Hematopoietic multipotent progenitor cell treated with erythropoietin and hydrocortisone succinate and interleukin-3 and kit ligand, for 15 days (in vitro differentiated cells): ENCODE measurements around the gene NFATC4.
A peak's percentile ranks its signal among the peaks of the same experiment; 100 is the strongest.
"Not testable (repeated sequence)": the region's sequence is repeated elsewhere in the genome, so short reads cannot be mapped to it uniquely, and the experiment has no call there.

Experiments used
- DNase-seq: peaks from one replicate; pipeline ENCODE4 v3.0.0-alpha.2; 2015; ENCODE audit warnings: low spot score

The NFATC4 gene

DNA sequence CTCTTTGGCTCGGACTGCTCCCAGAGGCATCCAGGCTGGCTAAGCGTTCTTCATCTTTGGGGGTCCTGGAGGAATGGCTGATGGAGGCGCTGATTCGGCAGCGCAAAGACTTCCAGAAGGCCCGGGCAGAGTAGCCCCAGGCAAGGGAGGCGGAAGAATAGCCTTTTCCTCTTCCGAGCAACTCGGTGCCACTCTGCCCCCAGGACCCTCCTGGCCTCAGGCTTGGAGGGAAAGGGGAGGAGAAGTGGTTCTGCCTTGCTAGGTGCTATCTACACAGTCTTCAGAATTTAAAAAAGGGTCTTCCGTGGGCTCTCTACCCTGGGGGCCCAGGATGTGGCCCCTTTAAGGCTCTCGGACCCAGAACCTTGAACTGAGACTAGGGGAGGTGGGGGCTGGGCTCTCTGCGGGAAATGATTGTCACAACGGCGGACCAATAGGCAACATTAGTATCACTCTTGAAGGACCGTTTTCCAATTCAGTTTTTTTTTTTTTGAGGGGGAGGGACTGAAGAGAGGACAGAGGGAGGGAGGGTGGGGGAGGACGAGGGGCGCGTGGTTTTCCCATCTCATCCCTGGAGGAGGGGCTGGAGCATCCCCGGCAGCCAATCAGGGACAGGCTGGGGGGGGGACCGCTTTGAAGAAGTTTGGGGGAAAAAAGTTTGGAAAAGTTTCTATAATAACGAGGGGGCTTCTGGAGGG is at the start of gene NFATC4:
Gene NFATC4, plus strand, starts transcription at position 671 of the 698 bp plus-strand sequence. CDS start 157 bp downstream, outside the sequence.
- DNase-seq = no peak

DNA sequence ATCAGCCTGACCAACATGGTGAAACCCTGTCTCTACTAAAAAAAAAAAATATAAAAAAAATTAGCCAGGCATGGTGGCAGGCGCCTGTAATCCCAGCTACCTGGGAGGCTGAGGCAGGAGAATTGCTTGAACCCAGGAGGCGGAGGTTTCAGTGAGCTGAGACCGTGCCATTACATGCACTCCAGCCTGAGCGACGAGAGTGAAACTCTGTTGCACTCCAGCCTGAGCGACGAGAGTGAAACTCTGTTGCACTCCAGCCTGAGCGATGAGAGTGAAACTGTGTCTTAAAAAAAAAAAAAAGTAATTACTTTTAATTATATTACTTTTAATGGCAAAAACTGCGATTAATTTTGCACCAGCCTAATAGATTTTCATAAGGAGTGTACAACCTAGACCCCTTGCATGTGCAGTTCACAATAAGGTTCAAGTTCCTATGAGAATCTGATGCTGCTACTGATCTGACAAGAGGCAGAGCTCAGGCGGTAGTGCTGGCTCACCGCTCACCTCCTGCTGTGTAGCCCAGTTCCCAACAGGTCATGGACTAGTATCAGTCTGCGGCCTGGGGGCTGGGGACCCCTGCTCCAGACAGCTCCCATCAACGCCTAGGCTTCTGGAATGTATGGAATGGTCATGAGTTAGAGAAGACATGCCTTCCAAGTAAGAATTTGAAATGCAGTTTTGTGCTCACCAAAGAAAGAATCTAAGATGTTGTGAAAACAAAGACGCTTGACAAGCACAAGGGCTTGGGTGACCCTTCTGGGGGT is 46.6 kb upstream of the NFATC4 start:
- DNase-seq = no peak

DNA sequence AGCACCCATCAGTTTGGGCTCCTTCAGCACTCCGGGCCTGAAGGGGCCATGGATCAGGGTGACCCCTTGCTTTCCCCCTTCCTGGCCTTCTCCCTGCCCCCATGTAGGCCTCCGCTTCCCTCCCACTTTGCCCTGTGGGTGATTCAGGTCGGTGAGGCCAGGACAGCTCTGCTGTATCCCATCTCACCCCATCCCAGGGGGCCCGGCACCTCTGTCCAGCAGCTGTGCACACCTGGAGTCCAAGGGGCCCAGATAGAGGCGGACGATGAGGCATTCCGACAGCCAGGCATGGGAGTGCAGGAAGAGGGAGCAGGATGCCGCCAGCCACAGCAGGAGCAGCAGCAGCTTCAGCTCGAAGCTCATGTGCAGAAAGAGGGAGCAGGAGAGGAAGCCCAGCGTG is 45.3 kb upstream of the NFATC4 start:
- DNase-seq = no peak

DNA sequence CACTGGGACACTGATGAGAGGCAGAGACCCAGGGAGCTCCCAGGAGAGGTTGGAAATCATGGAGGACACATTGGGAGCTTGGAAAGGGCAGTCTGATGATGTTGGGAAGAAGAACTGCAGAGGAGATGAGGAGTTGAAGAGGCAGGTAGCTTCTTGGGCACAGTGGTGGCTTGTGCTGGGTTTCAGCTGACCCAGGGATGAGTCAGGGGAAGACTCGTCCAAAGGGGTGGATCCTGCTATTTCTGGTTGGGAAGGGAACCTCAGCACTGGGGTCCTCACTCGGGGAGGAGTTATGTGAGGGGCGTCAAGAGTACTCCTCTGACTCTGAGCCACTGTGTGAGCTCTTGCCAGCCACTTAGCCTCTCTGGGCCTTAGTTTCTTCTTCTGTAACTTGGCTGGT is 44.6 kb upstream of the NFATC4 start:
- DNase-seq = no peak

DNA sequence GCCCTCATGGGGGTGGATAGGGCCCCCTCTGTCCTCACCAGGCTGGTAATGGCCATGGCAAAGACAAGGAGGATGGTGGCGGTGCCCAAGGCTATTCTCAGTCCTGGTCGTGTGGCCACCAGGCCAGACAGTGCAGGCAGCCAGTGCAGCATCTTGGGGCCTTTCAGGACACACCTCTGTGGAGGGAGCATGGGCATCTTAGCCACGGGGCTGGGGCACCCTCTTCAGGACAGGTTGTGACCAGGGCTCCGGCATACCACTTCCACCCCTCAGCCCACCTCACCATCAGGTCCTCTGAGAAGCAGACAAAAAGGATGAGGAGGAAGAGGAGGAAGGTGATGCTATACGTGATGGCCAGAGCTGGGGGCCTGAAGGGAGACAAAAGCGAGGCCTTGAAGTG is 44.0 kb upstream of the NFATC4 start:
- no peak for DNase-seq

DNA sequence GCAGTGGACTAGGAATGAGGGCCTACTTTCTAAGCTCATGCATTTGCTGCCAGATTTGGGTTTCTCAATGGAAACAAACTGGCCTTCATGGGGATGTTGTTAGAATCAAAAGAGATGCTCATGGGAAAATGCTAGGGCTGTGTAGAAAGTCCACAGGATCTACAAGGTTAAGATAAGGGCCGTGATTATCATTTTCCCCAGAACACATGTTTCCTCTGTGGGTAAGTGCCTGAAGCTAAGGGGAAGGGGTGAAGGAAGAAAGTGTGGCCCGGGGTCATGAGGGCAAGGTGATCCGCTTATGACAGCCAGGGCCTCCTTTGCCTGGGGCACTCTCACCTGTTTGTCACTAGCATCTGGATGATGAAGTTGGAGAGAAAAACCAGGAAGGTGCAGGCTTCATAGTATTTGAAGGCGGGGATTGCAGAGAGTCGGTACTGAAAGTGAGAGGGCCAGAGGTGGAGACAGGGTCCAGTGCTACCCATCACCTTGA is 42.9 kb upstream of the NFATC4 start:
- no peak for DNase-seq

DNA sequence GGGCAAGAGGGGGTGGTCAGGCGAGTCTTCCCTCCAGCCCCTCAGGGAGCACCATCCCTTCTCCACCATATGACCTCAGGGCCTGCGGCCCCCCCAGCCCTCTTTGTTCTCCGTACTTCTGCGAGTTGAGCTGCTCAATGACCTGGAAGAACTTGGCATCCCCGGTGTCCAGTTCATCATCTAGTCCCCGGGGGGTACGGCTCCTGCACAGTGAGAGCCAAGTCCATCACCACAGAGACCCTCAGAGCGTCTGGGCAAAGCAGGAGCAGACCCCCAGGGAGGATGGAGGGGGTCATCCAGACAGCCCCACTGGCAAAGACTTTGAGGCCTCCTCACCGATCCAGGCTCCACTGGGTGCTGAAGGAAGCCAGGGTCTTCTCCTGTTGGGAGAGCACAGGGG is 42.0 kb upstream of the NFATC4 start:
- DNase-seq = no peak

DNA sequence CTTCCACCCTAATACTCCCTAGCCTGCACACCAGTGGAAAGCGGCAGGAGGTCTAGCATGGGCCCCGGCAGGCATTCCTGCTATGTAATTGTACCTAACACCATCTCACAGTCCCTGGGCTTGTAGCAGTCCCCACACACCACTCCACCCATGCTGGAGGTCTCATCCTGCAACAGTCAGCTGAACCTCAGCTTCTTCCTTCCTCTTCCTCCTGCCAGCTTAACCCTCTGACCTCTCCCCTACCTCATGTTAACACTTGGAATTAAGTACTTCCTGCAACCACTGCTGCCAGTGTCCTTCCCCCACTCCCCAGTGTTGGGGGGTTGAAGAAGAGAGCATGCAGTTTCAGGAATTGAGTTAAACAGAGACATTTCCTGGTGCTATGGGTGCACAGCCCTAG is 40.7 kb upstream of the NFATC4 start:
- no peak for DNase-seq

DNA sequence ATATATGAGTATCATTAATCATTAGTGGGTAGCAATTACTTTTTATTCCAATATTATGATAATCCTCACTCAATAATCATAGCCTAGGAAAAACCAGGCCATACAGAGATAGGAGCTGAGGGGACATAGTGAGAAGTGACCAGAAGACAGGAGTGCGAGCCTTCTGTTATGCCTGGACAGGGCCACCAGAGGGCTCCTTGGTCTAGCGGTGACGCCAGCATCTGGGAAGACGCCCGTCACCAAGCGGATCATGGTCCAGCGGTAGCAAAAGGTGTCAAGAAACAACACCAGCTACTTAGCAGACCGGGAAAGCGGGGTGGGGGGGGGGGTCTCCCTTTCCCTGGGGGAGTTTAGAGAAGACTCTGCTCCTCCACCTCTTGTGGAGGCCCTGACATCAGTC is 40.1 kb upstream of the NFATC4 start:
- not testable (repeated sequence) for DNase-seq

DNA sequence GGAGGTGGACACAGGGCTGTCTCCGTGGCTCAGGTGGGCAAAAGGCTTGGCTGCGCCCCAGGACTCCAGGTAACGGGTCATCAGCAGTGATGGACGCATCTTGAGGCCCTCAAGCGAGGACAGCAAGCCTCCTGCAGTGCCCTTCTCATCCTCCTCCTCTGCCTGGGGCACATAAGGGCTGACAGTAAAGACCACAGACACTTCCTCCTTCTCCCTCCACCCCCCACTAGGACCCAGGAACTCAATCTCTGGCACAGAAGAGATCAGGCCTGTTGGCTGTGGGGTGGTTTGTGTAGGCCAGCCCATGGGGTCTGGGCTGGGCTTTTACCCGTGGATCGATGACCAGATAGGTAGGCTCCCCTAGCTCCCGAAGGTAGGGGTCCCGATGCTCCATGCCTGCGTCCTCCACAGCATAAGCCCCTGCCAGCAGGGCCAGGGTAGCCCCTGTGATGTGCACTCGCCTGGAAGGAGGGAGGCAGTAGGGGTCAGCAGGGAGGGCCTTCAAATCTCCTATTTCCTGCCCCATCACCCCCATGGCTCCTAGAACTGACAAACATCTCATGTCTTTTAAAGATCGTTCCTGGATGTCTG is 38.8 kb upstream of the NFATC4 start:
- DNase-seq = no peak

DNA sequence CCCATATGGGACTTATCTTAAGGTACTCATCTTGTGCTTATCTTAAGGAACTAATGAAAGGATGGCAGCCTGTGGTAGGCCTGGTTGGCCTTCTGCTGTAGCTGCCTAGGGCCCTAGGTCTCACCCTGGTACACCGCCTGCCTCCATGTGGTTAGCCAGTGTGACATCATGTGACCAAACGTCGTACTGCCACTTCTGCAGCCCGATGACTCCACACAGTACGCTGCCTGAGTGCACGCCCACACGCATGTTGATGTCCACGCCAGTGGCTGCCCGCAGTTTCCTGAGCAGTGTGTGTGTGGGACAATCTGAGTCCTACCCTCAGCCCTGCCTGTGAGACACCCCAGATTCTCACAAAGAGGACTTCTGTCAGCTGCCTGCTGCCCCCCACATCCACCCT is 38.2 kb upstream of the NFATC4 start:
- no peak for DNase-seq

DNA sequence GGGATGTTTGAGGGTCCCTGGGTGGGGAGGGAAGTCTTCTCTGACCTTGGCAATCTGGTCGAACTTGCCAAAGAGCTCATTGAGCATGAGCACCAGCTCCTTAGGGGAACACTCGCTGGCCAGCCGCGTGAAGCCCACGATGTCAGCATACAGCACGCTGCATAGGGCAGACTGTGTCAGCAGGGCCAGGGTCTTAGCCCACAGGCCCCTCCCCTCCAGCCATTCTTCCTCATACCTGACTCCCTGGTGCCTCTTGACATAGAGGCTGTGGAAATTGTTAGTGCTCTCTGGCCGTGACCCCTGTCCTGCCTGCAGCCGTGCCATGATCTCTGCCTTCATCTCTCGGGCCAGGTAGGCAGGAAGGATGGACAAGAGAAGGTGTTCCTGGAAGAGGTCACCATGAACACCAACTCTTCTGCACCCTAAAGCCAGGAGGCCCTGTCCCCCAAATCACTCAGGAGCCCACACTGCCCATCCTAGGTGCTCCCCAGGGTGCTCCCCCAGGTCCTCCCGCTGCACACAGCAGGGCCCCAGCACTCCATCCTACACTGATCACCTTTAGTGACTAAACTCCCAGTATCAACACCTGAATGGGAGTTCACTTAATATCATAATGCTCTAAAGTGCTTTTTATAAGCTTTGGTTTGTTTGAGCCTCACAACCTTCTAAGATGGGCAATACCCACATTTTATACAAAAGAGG is 36.9 kb upstream of the NFATC4 start:
- DNase-seq = no peak

DNA sequence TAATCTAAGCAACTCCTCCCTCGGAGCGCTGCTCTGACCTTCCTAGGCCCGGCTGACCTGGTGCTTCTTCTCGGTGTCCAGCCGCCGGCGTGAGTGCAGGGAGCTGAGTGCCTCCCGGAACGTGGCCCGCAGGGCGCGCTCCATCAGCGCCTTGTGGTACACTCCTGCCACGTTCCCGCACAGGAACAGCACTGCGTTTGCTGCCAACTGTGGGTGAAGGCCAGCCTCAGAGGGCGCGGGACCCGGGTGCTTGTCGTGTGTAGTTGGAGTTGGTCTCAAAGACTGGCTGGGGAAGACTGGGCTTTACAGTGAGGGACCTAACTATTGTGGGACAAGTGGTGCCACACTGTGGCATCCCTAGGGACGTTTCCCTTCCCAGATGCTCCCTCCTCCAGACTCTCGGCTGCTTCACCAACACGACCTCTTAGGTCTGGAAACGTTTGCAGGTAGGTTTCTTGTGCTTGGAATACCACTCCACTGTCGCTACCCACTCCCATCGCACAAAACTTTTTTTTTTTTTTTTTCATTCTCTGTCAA is 36.2 kb upstream of the NFATC4 start:
- no peak for DNase-seq

DNA sequence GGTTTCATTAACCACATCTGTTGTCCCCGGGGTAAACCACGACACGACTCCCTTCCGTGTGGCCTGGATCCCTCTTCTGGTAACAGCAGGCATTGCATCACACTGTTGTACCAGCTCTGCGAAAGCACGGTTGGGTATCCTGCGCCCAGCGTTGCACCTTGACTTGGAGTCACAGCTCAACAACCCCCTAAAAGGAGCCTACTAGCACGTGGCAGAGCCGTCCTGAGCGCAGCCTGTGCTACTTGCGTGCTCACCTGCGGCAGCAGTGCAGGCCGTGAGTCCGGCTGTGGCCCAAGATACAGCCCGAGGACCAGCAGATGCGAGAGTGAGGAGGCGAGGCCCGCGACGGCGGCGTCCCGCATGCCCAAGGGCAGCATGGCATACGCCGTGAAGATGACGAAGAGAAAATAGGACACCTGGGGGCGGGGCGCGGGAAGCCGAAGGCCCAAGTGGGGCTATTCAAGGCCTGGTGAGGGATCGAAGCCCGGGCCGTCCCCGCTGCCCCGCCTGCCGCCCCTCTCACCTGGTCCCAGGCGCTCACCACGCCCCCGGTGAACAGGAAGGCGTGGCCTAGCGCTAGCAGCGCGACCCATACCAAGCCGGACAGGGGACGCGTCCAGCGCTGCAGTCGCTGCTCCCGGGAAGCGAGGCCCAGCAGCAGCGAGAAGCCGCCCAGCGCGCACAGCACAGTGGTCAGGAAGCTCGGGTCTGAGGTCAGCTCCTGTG is 35.6 kb upstream of the NFATC4 start:
- DNase-seq = peak; percentile 68

DNA sequence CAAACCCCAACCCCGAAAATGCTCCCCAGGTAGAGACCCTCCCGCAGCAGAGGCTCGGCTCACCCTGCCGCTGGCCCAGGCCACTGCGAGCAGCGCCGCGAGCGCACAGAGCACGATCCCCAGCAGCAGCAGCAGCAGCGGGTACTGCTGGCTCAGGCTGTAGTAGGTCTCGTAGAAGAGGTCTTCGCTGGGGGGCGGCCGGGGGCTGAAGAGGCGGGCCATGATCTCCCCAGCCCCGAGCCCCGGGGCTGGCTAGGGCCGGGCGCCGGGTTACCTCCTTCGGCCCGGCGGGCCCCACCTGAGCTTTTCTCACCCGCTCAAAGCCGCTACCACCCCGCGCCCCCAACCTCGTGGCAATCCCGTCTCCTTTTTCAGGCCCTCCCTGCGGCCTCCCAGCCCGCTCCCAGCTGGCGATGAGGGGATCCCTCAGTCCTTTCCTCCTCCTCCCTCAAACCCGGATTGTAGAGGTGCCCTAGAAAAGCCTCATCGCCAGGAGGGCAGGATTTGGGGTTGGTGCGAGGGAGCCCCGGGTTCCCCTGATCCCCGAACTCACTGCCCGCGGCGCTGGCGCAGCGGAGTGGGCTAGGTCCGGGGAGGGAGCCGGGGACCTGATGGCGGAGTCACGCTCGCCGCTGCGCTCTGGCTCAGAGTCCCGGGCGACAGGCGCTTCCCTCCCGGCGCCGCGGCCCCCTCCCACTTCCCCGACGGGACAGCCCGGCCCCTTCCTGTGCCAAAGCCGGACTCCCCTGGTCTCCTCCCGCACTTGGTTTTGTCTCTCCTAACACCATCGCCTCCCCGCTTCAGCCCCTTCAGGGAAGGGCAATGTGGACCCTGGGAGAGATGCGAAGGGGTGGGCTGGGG is 33.3 kb upstream of the NFATC4 start, which contains the start of gene ADCY4:
Gene ADCY4, minus strand, starts transcription at position 641 of the 861 bp plus-strand sequence. Its CDS starts 419 bp downstream, at position 222.
- no peak for DNase-seq

DNA sequence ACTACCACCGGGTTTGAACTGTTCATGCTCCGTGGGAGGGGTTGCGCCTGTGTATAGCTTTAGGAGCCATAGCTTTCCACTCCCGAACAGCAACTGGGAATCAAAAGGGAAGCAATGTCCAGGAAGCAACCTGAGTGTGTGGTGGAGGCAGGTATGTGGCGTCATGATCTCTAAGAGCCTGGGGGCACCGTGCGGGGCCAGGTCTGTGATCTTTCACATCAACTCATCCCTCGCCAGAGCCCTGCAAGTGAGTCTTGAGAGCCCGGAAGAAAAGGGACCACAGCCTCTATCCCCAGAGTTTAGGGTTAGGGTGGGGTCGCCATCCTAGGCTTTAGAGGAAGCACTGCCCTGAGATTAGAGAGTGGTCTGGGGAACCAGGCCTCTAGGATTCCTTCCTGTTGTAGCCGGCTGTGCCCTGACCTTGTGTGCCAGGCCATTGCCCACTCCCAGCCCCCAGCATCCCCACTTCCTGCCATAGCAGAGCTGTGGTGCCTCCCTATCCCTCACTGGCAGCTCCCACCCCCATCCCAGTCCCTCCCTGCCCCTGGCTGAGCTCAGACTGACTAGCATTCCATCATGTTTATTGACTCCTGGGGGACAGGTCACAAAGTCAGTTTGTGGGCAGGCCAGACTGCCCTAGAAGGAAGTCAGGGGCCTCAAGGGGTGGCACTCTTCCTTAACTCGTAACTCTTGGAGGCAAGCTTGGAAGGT is 32.4 kb upstream of the NFATC4 start:
- no peak for DNase-seq

DNA sequence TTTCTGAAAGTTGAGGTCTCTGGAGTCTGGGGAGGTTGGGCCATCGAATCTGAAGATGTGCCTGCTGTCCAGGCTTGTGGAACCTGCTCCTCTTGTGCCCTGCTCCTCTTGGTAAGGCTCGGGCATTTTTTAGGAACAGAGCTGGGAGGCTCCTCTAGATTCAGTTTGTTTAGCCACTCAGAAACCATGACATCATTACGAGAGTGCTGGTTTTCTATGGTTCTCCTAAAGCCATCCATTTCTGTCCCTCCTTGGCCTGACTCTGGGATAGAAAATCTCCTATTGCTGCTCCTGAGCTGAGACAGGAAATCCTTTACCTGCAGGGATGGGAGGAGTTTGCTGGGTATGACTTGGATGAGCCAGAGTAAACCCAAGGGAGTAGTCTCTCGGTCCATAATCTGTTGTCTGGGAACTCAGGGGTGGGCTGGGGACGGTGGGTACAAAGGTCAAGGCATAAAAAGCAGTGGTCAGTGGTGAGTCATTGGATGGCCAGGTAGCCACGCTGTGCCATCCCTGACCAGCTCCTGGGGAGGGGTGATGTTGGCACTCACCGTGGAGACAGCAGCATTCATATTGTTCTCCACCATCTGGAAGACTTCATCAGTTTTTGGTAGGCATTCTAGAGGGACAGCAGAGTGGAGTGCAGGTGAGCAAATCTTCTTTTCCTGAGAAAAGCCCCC is 30.7 kb upstream of the NFATC4 start:
- DNase-seq = no peak

DNA sequence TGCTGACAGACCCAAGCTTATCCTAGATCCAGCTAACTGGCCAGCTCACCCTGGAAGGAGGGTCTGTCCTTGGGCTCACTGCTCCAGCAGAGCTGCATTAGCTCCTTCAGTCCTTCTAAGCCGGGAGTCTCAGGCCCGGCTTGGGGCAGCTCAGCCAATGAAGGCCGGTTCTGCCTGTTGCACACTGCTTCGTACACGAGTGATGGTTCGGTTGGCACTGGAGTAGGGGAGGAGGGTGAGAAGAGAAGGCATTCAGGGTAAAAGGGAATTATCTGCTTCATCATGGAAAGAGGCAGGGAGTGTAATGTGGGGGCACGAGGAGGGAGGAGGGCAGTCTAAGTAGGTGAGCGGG is 30.2 kb upstream of the NFATC4 start:
- no peak for DNase-seq

DNA sequence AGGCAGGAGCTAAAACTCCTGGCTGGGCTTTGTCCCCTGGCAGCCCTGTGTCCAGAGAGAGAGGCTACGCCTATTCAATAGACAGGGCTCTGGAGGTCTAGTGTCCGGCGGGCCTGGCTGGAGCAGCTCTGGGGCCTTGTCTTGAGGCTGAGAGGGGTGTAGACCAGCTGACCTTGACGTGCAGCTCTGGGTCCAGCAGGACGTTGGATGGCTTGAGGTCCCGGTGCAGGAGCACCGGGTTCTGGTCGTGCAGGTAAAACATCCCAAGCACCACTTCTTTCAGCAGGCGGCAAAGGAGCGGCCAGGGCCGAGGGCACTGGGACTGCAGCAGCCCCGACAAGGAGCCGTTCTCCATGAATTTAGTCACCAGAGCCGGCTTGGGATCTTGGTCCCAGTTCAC is 29.1 kb upstream of the NFATC4 start:
- DNase-seq = no peak
